Measurements from ENCODE around the gene PLA2G4F. TPM values are rescaled to one million over a fixed set of nuclear protein-coding genes. Genes with fewer than 3 reads are reported as not detected.

PLA2G4F gene
- total RNA-seq, 1 experiment from 2014 or later: not detected

GRCh38 chr15:42193383-42193782 lies 36.9 kb upstream of the PLA2G4F start:
- Histone ChIP-seq H3K9me3 (ENCODE audit: low read length) (no peaks in the 10 kb centered on the region), H3K9me2 (replicated peaks; ENCODE audit: insufficient read depth, low read length) (no peaks in the 10 kb centered on the region), H4K20me1 (ENCODE audit: insufficient read depth, low read depth, low read length) (no peaks in the 10 kb centered on the region), H3K27me3 (ENCODE audit: low read length) (no peaks in the 10 kb centered on the region), H3K4me2 (ENCODE audit: low read depth, low read length, poor library complexity, severe bottlenecking) (no peak overlapping the region), H3K4me1 (ENCODE audit: low read length) (peaks cover 28% of the 10 kb centered on the region), H3K27ac (ENCODE audit: low read length) (peak overlapping the region; percentile 72), H3K4me3 (ENCODE audit: low read length) (no peak overlapping the region), H3K9ac (ENCODE audit: low read length) (no peak overlapping the region), H3K79me2 (ENCODE audit: low read length) (peaks cover 47% of the 10 kb centered on the region), H3K36me3 (ENCODE audit: insufficient read depth, low read length) (peaks cover 40% of the 10 kb centered on the region), H2AFZ (ENCODE audit: low read length) (no peak overlapping the region)
- DNase-seq: no peak

GRCh38 chr15:42191610-42192346 lies 35.3 kb upstream of the PLA2G4F start:
- peaks cover 43% of the 10 kb centered on the region for H3K36me3 ChIP-seq (ENCODE audit: insufficient read depth, low read length)
- H3K79me2 ChIP-seq (ENCODE audit: low read length): peaks cover 36% of the 10 kb centered on the region
- peak overlapping the region; percentile 42 for H3K4me2 ChIP-seq (ENCODE audit: low read depth, low read length, poor library complexity, severe bottlenecking)
- no peaks in the 10 kb centered on the region for H3K9me3 ChIP-seq (ENCODE audit: low read length)
- no peak overlapping the region for H2AFZ ChIP-seq (ENCODE audit: low read length)
- H3K9ac ChIP-seq (ENCODE audit: low read length): peak overlapping the region; percentile 47; the same call in 1 of the 2 replicates
- H4K20me1 ChIP-seq (ENCODE audit: insufficient read depth, low read depth, low read length): no peaks in the 10 kb centered on the region
- H3K27me3 ChIP-seq (ENCODE audit: low read length): no peaks in the 10 kb centered on the region
- no peak overlapping the region for H3K4me3 ChIP-seq (ENCODE audit: low read length)
- H3K4me1 ChIP-seq (ENCODE audit: low read length): peaks cover 28% of the 10 kb centered on the region
- H3K27ac ChIP-seq (ENCODE audit: low read length): peak overlapping the region; percentile 72
- DNase-seq: peak; percentile 55
- H3K9me2 ChIP-seq (replicated peaks; ENCODE audit: insufficient read depth, low read length): no peaks in the 10 kb centered on the region

- no peaks in the 10 kb centered on the region for H3K9me3 ChIP-seq (ENCODE audit: low read length)
- H3K27ac ChIP-seq (ENCODE audit: low read length): no peak overlapping the region
- peaks cover 56% of the 10 kb centered on the region for H3K36me3 ChIP-seq (ENCODE audit: insufficient read depth, low read length)
- no peak overlapping the region for H3K4me2 ChIP-seq (ENCODE audit: low read depth, low read length, poor library complexity, severe bottlenecking)
- no peak overlapping the region for H2AFZ ChIP-seq (ENCODE audit: low read length)
- no peak overlapping the region for H3K9ac ChIP-seq (ENCODE audit: low read length)
- H3K27me3 ChIP-seq (ENCODE audit: low read length): no peaks in the 10 kb centered on the region
- H3K4me3 ChIP-seq (ENCODE audit: low read length): no peak overlapping the region
- H3K4me1 ChIP-seq (ENCODE audit: low read length): peaks cover 28% of the 10 kb centered on the region
- no peak for DNase-seq
- H3K9me2 ChIP-seq (replicated peaks; ENCODE audit: insufficient read depth, low read length): no peaks in the 10 kb centered on the region
- H3K79me2 ChIP-seq (ENCODE audit: low read length): peaks cover 36% of the 10 kb centered on the region
- no peaks in the 10 kb centered on the region for H4K20me1 ChIP-seq (ENCODE audit: insufficient read depth, low read depth, low read length)
Observed at GRCh38 chr15:42190370-42190769, 33.9 kb upstream of the PLA2G4F start.

GRCh38 chr15:42185801-42186200 lies 29.4 kb upstream of the PLA2G4F start:
- H3K27ac ChIP-seq (ENCODE audit: low read length): no peak overlapping the region

GRCh38 chr15:42184736-42185135 lies 28.3 kb upstream of the PLA2G4F start:
- H3K27me3 ChIP-seq (ENCODE audit: low read length): no peaks in the 10 kb centered on the region
- H2AFZ ChIP-seq (ENCODE audit: low read length): no peak overlapping the region
- H3K27ac ChIP-seq (ENCODE audit: low read length): no peak overlapping the region
- no peaks in the 10 kb centered on the region for H3K9me3 ChIP-seq (ENCODE audit: low read length)
- no peak for DNase-seq
- H3K4me3 ChIP-seq (ENCODE audit: low read length): no peak overlapping the region
- H3K9ac ChIP-seq (ENCODE audit: low read length): no peak overlapping the region
- H3K36me3 ChIP-seq (ENCODE audit: insufficient read depth, low read length): peaks cover 68% of the 10 kb centered on the region; the same call in 1 of the 2 replicates
- no peaks in the 10 kb centered on the region for H4K20me1 ChIP-seq (ENCODE audit: insufficient read depth, low read depth, low read length)
- H3K79me2 ChIP-seq (ENCODE audit: low read length): peaks cover 8% of the 10 kb centered on the region; the same call in 1 of the 2 replicates
- no peaks in the 10 kb centered on the region for H3K4me1 ChIP-seq (ENCODE audit: low read length)
- no peaks in the 10 kb centered on the region for H3K9me2 ChIP-seq (replicated peaks; ENCODE audit: insufficient read depth, low read length)
- H3K4me2 ChIP-seq (ENCODE audit: low read depth, low read length, poor library complexity, severe bottlenecking): no peak overlapping the region

More at GRCh38 chr15:42185801-42186200, 29.4 kb upstream of the PLA2G4F start:
- Histone ChIP-seq H3K79me2 (ENCODE audit: low read length) (peaks cover 10% of the 10 kb centered on the region), H3K9me2 (replicated peaks; ENCODE audit: insufficient read depth, low read length) (no peaks in the 10 kb centered on the region), H3K9ac (ENCODE audit: low read length) (no peak overlapping the region), H3K36me3 (ENCODE audit: insufficient read depth, low read length) (peaks cover 68% of the 10 kb centered on the region; the same call in 1 of the 2 replicates), H3K9me3 (ENCODE audit: low read length) (no peaks in the 10 kb centered on the region), H2AFZ (ENCODE audit: low read length) (no peak overlapping the region), H4K20me1 (ENCODE audit: insufficient read depth, low read depth, low read length) (no peaks in the 10 kb centered on the region), H3K4me2 (ENCODE audit: low read depth, low read length, poor library complexity, severe bottlenecking) (no peak overlapping the region), H3K4me1 (ENCODE audit: low read length) (no peaks in the 10 kb centered on the region), H3K4me3 (ENCODE audit: low read length) (no peak overlapping the region), H3K27me3 (ENCODE audit: low read length) (no peaks in the 10 kb centered on the region)
- no peak for DNase-seq

GRCh38 chr15:42184296-42184695 lies 27.9 kb upstream of the PLA2G4F start:
- H3K79me2 ChIP-seq (ENCODE audit: low read length): peaks cover 8% of the 10 kb centered on the region; the same call in 1 of the 2 replicates
- H3K36me3 ChIP-seq (ENCODE audit: insufficient read depth, low read length): peaks cover 69% of the 10 kb centered on the region; the same call in 1 of the 2 replicates
- H3K4me3 ChIP-seq (ENCODE audit: low read length): no peak overlapping the region
- no peaks in the 10 kb centered on the region for H3K9me2 ChIP-seq (replicated peaks; ENCODE audit: insufficient read depth, low read length)
- no peak overlapping the region for H2AFZ ChIP-seq (ENCODE audit: low read length)
- no peaks in the 10 kb centered on the region for H4K20me1 ChIP-seq (ENCODE audit: insufficient read depth, low read depth, low read length)
- no peak overlapping the region for H3K27ac ChIP-seq (ENCODE audit: low read length)
- no peaks in the 10 kb centered on the region for H3K27me3 ChIP-seq (ENCODE audit: low read length)
- no peaks in the 10 kb centered on the region for H3K4me1 ChIP-seq (ENCODE audit: low read length)
- no peak overlapping the region for H3K9ac ChIP-seq (ENCODE audit: low read length)
- H3K9me3 ChIP-seq (ENCODE audit: low read length): no peaks in the 10 kb centered on the region
- DNase-seq: no peak
- H3K4me2 ChIP-seq (ENCODE audit: low read depth, low read length, poor library complexity, severe bottlenecking): no peak overlapping the region

- Histone ChIP-seq H3K4me1 (ENCODE audit: low read length) (no peaks in the 10 kb centered on the region), H3K4me2 (ENCODE audit: low read depth, low read length, poor library complexity, severe bottlenecking) (no peak overlapping the region)
Observed at GRCh38 chr15:42182961-42183360, 26.5 kb upstream of the PLA2G4F start.

GRCh38 chr15:42182328-42182886 lies 26.0 kb upstream of the PLA2G4F start:
- H2AFZ ChIP-seq (ENCODE audit: low read length): no peak overlapping the region
- no peaks in the 10 kb centered on the region for H3K9me2 ChIP-seq (replicated peaks; ENCODE audit: insufficient read depth, low read length)
- no peaks in the 10 kb centered on the region for H3K27me3 ChIP-seq (ENCODE audit: low read length)
- H3K9me3 ChIP-seq (ENCODE audit: low read length): no peaks in the 10 kb centered on the region
- H3K27ac ChIP-seq (ENCODE audit: low read length): no peak overlapping the region
- H3K4me1 ChIP-seq (ENCODE audit: low read length): no peaks in the 10 kb centered on the region
- no peak overlapping the region for H3K9ac ChIP-seq (ENCODE audit: low read length)
- H4K20me1 ChIP-seq (ENCODE audit: insufficient read depth, low read depth, low read length): no peaks in the 10 kb centered on the region
- DNase-seq: no peak
- H3K36me3 ChIP-seq (ENCODE audit: insufficient read depth, low read length): peaks cover 67% of the 10 kb centered on the region; the same call in 1 of the 2 replicates
- no peak overlapping the region for H3K4me3 ChIP-seq (ENCODE audit: low read length)
- no peak overlapping the region for H3K4me2 ChIP-seq (ENCODE audit: low read depth, low read length, poor library complexity, severe bottlenecking)
- H3K79me2 ChIP-seq (ENCODE audit: low read length): peaks cover 8% of the 10 kb centered on the region; the same call in 1 of the 2 replicates

More at GRCh38 chr15:42182961-42183360, 26.5 kb upstream of the PLA2G4F start:
- peaks cover 8% of the 10 kb centered on the region; the same call in 1 of the 2 replicates for H3K79me2 ChIP-seq (ENCODE audit: low read length)
- H4K20me1 ChIP-seq (ENCODE audit: insufficient read depth, low read depth, low read length): no peaks in the 10 kb centered on the region
- H3K9me3 ChIP-seq (ENCODE audit: low read length): no peaks in the 10 kb centered on the region
- H3K27me3 ChIP-seq (ENCODE audit: low read length): no peaks in the 10 kb centered on the region
- H3K4me3 ChIP-seq (ENCODE audit: low read length): no peak overlapping the region
- DNase-seq: no peak
- H2AFZ ChIP-seq (ENCODE audit: low read length): no peak overlapping the region
- H3K9me2 ChIP-seq (replicated peaks; ENCODE audit: insufficient read depth, low read length): no peaks in the 10 kb centered on the region
- peaks cover 70% of the 10 kb centered on the region; the same call in 1 of the 2 replicates for H3K36me3 ChIP-seq (ENCODE audit: insufficient read depth, low read length)
- H3K9ac ChIP-seq (ENCODE audit: low read length): no peak overlapping the region
- H3K27ac ChIP-seq (ENCODE audit: low read length): no peak overlapping the region

Measured in Karpas-422 (cell line).